Left lung (tissue), 10 donors: Measurements from ENCODE around the gene LDB3. TPM values are rescaled to one million over a fixed set of nuclear protein-coding genes. Genes with fewer than 3 reads are reported as not detected.

ENCODE experiments used
- ATAC-seq: fragments of 200-7000 bp; cut with Tn5 transposase; one replicate; pipeline ENCODE4 v1.9.1; 2020; ENCODE audit warnings: moderate library complexity
- DNase-seq, 4 donors: peaks; one replicate each; pipeline ENCODE4 v3.0.0-alpha.2; 2013 to 2020
- H3K27ac ChIP-seq, 2 donors: fragments of 200-600 bp; sonication (generic) in 1 of 2; one replicate each; pipeline versions ENCODE4 v1.5.0 to v1.8.0; 2020 to 2021
- H3K27me3 ChIP-seq, 2 donors: fragments of 200-600 bp; sonication (generic) in 1 of 2; one replicate each; pipeline versions ENCODE4 v1.5.0 to v1.8.0; 2020 to 2021
- H3K36me3 ChIP-seq, 2 donors: fragments of 200-600 bp; sonication (generic) in 1 of 2; one replicate each; pipeline versions ENCODE4 v1.5.0 to v1.8.0; 2020 to 2021
- H3K4me1 ChIP-seq, 2 donors: fragments of 200-600 bp; one replicate each; pipeline ENCODE4 v1.8.0; 2021
- H3K4me3 ChIP-seq, 2 donors: fragments of 200-600 bp; sonication (generic) in 1 of 2; one replicate each; pipeline versions ENCODE4 v1.5.0 to v1.8.0; 2020 to 2021; ENCODE audit warnings: mild to moderate bottlenecking in 1 of 2
- H3K9me3 ChIP-seq, 2 donors: fragments of 200-600 bp; sonication (generic) in 1 of 2; one replicate each; pipeline versions ENCODE4 v1.5.0 to v1.8.0; 2020 to 2021
- CTCF ChIP-seq, 2 donors: fragments of 200-600 bp; sonication (generic) in 1 of 2; IDR thresholded peaks; one replicate each; pipeline versions ENCODE4 v1.5.0 to v1.8.0; 2021; ENCODE audit warnings: antibody characterized with exemption in 2 of 2
- intact Hi-C, 2 donors: fragments of 100-400 bp; cut with DNase I; formaldehyde crosslinking; loops; one replicate each; pipeline versions ENCODE4 v1.11.2 to v1.14.2; 2022
- polyA plus RNA-seq, 6 donors: library from polyadenylated mRNA; unstranded; fragments of 120-200 nt; gene quantifications; one replicate each; pipeline ENCODE4 v1.2.1, GENCODE V29; 2013; ENCODE audit not compliant: insufficient read length in 6 of 6
- total RNA-seq, 2 donors: library from RNA; stranded (reverse); fragmentation: NEBNext Ultra II Directional; extraction: Animal tissue kit (Norgen Biotek cat#: 25700); gene quantifications; one replicate each; pipeline ENCODE4 v1.2.1, GENCODE V29; 2021
- donor health status: DM: no; HTN: yes; CAD: no.
- donor health status: DM: no; HTN: no; CAD: no.

Gene LDB3
- total and polyA plus RNA-seq, 8 donors: 1.1 to 2.7 (median 1.3) TPM

GRCh38 chr10:86723009-86723408, 54.7 kb downstream of the LDB3 start:
- no peaks in the 10 kb centered on the region for H3K36me3 ChIP-seq
- H3K4me1 ChIP-seq: no peaks in the 10 kb centered on the region
- peaks cover 0 to 31% of the 10 kb centered on the region in 2 donors for H3K27me3 ChIP-seq
- no peak overlapping the region for H3K27ac ChIP-seq
- ATAC-seq (no peak), DNase-seq (no peak)
- TF ChIP-seq CTCF (IDR thresholded peaks at IDR 0.05): no peak
- no peak overlapping the region for H3K4me3 ChIP-seq
- no peaks in the 10 kb centered on the region for H3K9me3 ChIP-seq
- intact Hi-C loops: no loop called here

GRCh38 chr10:86724445-86724844, 56.1 kb downstream of the LDB3 start:
- no peaks in the 10 kb centered on the region for H3K4me1 ChIP-seq
- H3K36me3 ChIP-seq: no peaks in the 10 kb centered on the region
- H3K27me3 ChIP-seq: peaks cover 0 to 46% of the 10 kb centered on the region in 2 donors
- DNase-seq: no peak
- no peak for ATAC-seq
- H3K27ac ChIP-seq: no peak overlapping the region
- H3K4me3 ChIP-seq: no peak overlapping the region
- TF ChIP-seq CTCF (IDR thresholded peaks at IDR 0.05): no peak
- intact Hi-C loops: no loop called here
- H3K9me3 ChIP-seq: no peaks in the 10 kb centered on the region

GRCh38 chr10:86725980-86726676, 57.8 kb downstream of the LDB3 start:
- intact Hi-C loops: no loop called here
- Histone ChIP-seq H3K4me1 (no peaks in the 10 kb centered on the region), H3K27me3 (peaks cover 0 to 45% of the 10 kb centered on the region in 2 donors), H3K9me3 (no peaks in the 10 kb centered on the region), H3K27ac (no peak overlapping the region), H3K36me3 (no peaks in the 10 kb centered on the region), H3K4me3 (no peak overlapping the region)
- ATAC-seq (peak; percentile 40), DNase-seq (no peak)
- TF ChIP-seq CTCF (IDR thresholded peaks at IDR 0.05): no peak

- ATAC-seq: peak; percentile 72
- TF ChIP-seq CTCF (IDR thresholded peaks at IDR 0.05): no peak
- Histone ChIP-seq H3K4me1 (no peaks in the 10 kb centered on the region), H3K9me3 (no peaks in the 10 kb centered on the region), H3K36me3 (no peaks in the 10 kb centered on the region), H3K4me3 (no peak overlapping the region), H3K27ac (no peak overlapping the region), H3K27me3 (peaks cover 0 to 40% of the 10 kb centered on the region in 2 donors)
- intact Hi-C loops: no loop called here
- DNase-seq: peak in 1 of 4 donors; percentile 24
Measured at GRCh38 chr10:86726677-86726999, 58.3 kb downstream of the LDB3 start.

GRCh38 chr10:86727470-86727869, 59.2 kb downstream of the LDB3 start:
- DNase-seq: no peak
- no peaks in the 10 kb centered on the region for H3K4me1 ChIP-seq
- H3K27ac ChIP-seq: no peak overlapping the region
- peaks cover 0 to 39% of the 10 kb centered on the region in 2 donors for H3K27me3 ChIP-seq
- no peaks in the 10 kb centered on the region for H3K9me3 ChIP-seq
- H3K36me3 ChIP-seq: no peaks in the 10 kb centered on the region
- no peak for ATAC-seq
- intact Hi-C loops: no loop called here
- TF ChIP-seq CTCF (IDR thresholded peaks at IDR 0.05): no peak
- H3K4me3 ChIP-seq: no peak overlapping the region
